ENCODE results near the gene TMEM204.

Gene TMEM204

GRCh38 chr16:1533443-1533951 is at the start of gene TMEM204:
Gene TMEM204 (plus strand): TSS chr16:1533666. CDS start chr16:1534276, 610 bp downstream.
- DNase-seq, result peak; percentile 34

GRCh38 chr16:1485847-1486496 is 47.5 kb upstream of the TMEM204 start:
- no peak for DNase-seq

GRCh38 chr16:1486551-1487390 is 46.7 kb upstream of the TMEM204 start:
- no peak for DNase-seq

DNA sequence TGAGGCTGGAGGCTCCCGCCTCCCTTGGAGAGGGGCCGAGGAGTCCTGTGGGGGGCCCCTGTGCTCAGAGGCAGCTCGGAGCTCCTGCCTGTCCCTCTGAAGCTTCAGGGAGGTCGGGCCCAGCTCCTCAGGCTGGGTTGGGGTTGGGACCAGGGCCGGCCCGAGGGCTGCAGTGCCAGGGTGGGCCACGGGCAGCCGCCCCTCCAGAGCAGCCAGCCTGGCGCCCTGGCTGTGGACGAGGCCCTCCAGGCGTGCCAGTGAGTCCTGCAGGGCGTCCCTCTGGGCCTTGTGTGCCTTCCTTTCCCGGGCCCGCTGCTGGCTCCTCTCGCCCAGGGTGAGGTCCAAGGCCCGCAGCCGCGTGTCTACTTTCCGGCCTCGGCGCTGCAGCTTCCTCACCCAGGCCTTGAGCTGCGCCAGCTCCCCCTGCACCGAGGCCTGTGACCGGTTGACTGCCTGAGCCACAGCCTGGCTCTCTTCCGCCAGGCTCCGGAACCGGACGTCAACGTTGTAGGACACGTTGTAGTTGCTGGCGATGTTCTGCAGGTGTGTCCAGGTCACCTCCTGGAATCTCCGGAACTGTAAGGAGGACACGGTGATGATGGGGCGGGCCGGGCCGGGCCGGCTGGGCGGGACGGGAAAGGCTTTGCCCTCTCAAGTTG is 45.9 kb upstream of the TMEM204 start:
- DNase-seq, result no peak

DNA sequence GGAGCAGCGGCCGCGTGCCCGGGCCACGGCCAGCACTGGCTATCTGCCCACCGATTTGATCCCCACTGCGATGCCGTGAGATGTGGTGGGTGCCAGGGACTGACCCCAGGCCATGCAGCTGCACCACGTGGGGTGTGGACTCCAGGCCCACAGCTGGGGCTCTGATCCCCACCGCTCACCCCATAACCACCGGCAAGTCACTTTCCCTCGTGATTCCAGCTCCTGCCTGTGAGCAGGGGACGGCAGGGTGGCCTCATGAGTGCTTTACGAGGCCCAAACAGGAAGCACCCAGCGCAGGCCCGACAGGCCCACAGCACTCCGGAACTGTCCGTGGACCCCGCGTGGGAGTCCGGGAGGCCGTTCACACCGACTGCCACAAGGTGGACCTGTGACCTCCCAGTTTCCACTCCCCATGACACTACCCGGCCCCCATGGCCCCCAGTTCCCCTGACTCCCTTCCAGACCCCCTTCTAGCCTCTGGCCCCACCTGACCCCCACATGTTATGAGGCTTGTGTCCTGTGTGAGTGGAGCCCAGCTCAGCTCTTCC is 45.3 kb upstream of the TMEM204 start:
- DNase-seq, result no peak

DNA sequence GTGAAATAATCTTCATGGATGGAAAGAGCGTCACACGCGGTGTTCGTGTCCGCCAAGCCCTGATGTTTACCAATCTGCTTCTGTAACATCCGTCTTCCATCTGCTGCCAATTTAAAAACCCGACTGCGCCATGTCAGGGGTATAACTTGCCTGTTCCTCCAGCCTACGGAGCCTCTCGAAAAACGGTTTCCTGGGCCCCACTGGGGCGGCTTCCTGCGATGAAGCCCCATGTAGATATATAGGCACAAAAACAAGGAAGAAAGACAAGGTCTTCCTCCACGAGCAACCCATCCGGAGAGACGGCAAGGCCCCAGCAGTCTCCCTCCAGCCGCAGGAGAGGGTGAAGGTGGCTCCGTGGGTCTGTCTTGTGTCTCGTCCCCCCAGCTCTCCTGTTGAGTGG is 44.8 kb upstream of the TMEM204 start, which contains the start of gene PTX4:
Gene PTX4 (minus strand): TSS at position 326 of the 400 bp plus-strand sequence. CDS start 35 bp downstream, at position 291.
- no peak for DNase-seq

DNA sequence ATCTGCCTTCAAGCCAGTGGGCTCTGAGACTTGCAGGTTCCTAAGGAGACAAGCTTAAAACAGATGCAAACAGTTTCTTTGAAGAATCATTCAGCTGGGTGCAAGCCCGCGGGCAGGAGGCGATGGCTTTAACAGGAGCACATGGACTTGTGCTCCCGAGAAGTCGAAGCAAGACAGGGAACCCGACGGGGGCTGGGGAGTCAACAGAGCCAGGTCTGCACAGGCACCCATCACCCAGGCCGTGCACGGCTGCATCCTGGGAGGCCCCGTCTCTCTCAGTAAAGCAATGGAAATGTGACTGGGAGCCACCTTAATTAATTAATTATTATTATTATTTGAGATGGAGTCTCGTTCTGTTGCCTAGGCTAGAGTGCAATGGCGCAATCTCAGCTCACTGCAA is 44.4 kb upstream of the TMEM204 start:
- no peak for DNase-seq

DNA sequence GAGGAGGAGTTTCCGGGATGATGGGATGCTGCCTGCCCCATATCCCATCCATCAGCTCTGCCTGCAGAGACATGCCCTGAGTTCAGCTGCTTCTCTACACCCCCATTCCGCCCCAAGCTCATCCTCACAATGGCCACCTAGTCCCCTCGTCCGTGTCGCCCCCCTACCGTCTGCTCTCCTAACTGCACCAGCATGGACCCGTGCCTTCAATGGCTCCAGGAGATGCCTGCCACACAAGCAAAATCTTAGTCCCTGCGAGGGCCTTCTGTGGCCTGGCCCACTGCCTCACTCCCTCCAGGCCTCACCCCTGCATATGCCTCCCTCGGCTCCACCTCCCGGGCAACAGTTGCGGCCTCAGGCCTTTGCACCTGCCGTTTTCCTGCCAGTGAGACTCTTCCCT is 42.1 kb upstream of the TMEM204 start:
- DNase-seq, result no peak

DNA sequence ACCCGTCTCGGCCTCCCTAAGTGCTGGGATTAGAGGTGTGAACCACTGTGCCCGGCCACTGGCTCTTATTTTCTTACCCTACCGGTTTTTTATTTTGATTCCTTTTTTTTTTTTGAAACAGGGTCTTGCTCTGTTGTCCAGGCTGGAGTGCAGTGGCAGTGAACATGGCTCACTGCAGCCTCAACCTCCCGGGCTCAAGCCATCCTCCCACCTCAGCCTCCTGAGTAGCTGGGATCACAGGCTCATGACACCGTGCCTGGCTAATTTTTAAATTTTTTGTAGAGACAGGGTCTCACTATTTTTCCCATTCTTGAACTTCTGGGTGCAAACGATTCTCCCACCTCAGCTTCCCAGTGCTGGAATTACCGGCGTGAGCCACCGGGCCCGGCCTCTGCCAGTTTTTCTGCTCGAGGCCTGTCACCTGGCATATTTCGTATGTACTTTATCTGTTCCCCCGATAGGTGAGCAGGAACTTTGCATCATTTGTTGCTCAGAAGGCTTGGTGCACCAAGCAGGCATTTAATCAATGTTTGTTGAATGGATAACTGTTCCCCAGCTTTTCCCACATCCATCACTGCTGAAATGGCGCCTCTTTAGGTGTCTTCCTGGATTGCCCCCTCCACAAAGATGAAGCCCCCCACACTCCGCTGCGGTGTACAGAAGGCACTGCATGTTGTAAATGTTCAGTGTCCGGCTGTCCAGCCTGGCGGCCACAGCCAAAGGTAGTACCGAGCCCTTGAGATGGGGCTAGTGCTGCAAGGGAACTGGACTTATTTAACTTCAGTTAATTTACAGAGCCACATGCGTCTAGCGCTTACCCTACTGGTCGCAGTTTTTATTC is 41.2 kb upstream of the TMEM204 start:
- DNase-seq, result no peak

- DNase-seq, result peak; percentile 87
Measured at GRCh38 chr16:1492923-1493745, 40.3 kb upstream of the TMEM204 start, which contains the start of gene TELO2. Gene TELO2 (plus strand): TSS chr16:1493360. CDS start chr16:1494282, 922 bp downstream.

DNA sequence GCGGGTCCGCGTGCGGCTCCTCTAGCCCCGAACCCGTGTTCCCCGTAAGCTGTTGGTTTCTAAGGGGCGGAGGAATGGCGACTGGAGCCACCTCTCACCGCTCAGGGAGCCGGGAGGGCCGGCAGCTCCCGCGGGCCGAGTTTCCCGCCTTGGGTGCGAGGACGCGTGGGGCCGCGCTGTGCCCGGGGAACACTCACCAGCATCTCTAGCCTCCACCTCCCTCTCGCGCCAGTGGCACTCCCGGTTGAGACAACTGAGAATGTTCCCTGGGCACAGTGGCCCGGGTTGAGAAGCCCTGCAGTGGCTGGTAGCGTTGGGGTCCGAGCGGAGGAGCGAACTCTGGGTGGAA is 39.7 kb upstream of the TMEM204 start:
- no peak for DNase-seq

- DNase-seq, result no peak
Measured at GRCh38 chr16:1494129-1494640, 39.3 kb upstream of the TMEM204 start.

- DNase-seq, result no peak
Measured at GRCh38 chr16:1494711-1495110, 38.8 kb upstream of the TMEM204 start.

GRCh38 chr16:1495211-1495888 is 38.1 kb upstream of the TMEM204 start:
- no peak for DNase-seq

GRCh38 chr16:1495889-1496262 is 37.6 kb upstream of the TMEM204 start:
- no peak for DNase-seq

GRCh38 chr16:1496464-1496863 is 37.0 kb upstream of the TMEM204 start:
- DNase-seq, result no peak

GRCh38 chr16:1497014-1497598 is 36.4 kb upstream of the TMEM204 start:
- DNase-seq, result no peak

DNA sequence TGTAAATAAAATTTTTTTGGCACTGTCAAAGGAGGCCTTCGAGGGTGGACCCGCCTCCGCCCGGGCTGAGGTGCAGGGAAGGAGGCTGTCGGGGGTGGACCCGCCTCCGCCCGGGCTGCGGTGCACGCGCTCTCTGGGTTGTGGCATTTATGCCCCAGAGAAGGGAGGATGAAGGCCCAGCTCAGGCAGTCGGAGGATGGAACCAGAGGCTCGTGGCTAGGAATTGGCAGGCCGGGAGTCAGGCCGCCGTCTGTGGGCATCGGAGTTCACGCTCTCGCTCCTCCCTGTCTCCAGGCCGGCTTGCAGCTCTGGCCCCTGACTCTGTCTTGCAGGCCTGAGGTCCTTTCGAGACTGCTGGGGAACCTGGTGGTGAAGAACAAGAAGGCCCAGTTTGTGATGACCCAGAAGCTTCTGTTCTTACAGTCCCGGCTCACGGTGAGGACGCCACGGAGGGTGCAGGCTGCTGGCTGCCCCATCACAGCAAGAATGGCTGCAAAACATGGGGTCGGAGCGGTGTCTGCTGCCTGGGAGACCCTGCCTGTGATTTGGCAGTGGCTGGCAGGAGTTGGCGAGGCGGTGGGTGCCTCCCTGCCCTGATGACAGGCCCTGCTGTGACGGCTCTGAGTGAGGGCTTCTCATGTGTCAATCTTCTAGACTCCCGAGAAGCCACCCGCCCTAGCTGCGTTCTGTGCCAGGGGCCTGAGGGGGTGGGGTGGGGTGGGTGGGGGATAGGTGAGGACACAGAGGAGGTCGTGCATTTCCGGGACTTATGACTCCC is 34.4 kb upstream of the TMEM204 start:
- DNase-seq, result no peak

GRCh38 chr16:1499756-1500464 is 33.6 kb upstream of the TMEM204 start:
- DNase-seq, result no peak

Measured in stimulated activated CD4-positive, alpha-beta T cell treated with anti-CD3 and anti-CD28 coated beads, Interleukin-4, amount 100 ng/mL, for 1 hour (primary cell).